ENCODE data around the gene SBF2.

DNA sequence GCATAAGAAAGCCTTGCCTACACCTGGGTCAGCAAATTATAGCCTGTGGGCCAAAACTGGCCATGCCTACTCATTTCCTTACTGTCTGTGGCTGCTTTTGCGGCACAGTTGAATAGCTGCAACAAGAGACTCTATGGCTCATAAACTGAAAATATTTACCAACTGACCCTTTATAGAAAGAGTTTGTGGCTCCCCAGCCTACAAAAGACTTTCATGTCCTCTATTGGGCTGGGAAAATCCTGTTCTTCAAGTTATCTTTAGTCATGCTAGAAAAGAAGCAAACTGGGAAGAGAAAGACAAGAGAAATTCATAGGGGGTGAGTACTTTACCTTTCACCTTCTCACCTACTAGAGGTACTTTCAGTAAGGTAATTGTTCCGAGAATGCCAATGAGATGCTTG lies 455.1 kb downstream of the SBF2 start:
- TF ChIP-seq CTCF (IDR thresholded peaks at IDR 0.05) (no peak), POLR2A (IDR thresholded peaks at IDR 0.05) (no peak)
